SK-N-SH treated with all-trans-retinoic acid at 6 μM for 48 hours (cell line): ENCODE data around the gene RFFL.

Experiments used
- ATAC-seq: fragments of 200-7000 bp; cut with Tn5 transposase; 3 replicates; pipeline ENCODE4 v1.9.1; 2020; ENCODE audit warnings: mild to moderate bottlenecking, moderate library complexity
- ARNTL ChIP-seq: fragments of 450-650 bp; formaldehyde crosslinking; IDR thresholded peaks from 2 replicates; pipeline ENCODE4 v1.5.0; 2020; ENCODE audit warnings: low read depth, mild to moderate bottlenecking, moderate library complexity, borderline replicate concordance
- BACH2 ChIP-seq: fragments of 250-450 bp; sonication (Bioruptor Pico); IDR thresholded peaks from 2 replicates; pipeline ENCODE4 v1.9.0; 2021; ENCODE audit warnings: mild to moderate bottlenecking, borderline replicate concordance
- CSDC2 ChIP-seq: fragments of 250-450 bp; sonication (Bioruptor Pico); IDR thresholded peaks from 2 replicates; pipeline ENCODE4 v1.5.0; 2020; ENCODE audit warnings: mild to moderate bottlenecking, moderate library complexity
- CSRNP3 ChIP-seq: fragments of 250-450 bp; sonication (Bioruptor Pico); IDR thresholded peaks from 2 replicates; pipeline ENCODE4 v1.5.1; 2021; ENCODE audit warnings: mild to moderate bottlenecking, moderate library complexity
- ESRRG ChIP-seq: fragments of 250-450 bp; sonication (Bioruptor Pico); IDR thresholded peaks from 2 replicates; pipeline ENCODE4 v1.6.1; 2021; ENCODE audit warnings: mild to moderate bottlenecking
- GLIS3 ChIP-seq: fragments of 250-450 bp; sonication (Bioruptor Pico); IDR thresholded peaks from 2 replicates; pipeline ENCODE4 v1.5.0; 2020; ENCODE audit warnings: mild to moderate bottlenecking, moderate library complexity
- ISL1 ChIP-seq: fragments of 250-450 bp; sonication (Bioruptor Pico); IDR thresholded peaks from 2 replicates; pipeline ENCODE4 v2.1.2; 2022; ENCODE audit warnings: mild to moderate bottlenecking, moderate library complexity
- OSR1 ChIP-seq: fragments of 250-450 bp; sonication (Bioruptor Pico); IDR thresholded peaks from 2 replicates; pipeline ENCODE4 v1.8.0; 2022; ENCODE audit warnings: moderate library complexity, mild to moderate bottlenecking, inconsistent platforms
- POU6F1 ChIP-seq: fragments of 250-450 bp; sonication (Bioruptor Pico); IDR thresholded peaks from 2 replicates; pipeline ENCODE4 v1.8.0; 2021; ENCODE audit warnings: low read depth, mild to moderate bottlenecking, moderate library complexity, borderline replicate concordance
- PPARA ChIP-seq: fragments of 250-450 bp; sonication (Bioruptor Pico); IDR thresholded peaks from 2 replicates; pipeline ENCODE4 v1.5.0; 2020; ENCODE audit warnings: mild to moderate bottlenecking, borderline replicate concordance
- SNAI2 ChIP-seq: fragments of 250-450 bp; sonication (Bioruptor Pico); IDR thresholded peaks from 2 replicates; pipeline ENCODE4 v1.5.0; 2020; ENCODE audit warnings: mild to moderate bottlenecking, moderate library complexity
- TCF4 ChIP-seq: fragments of 250-450 bp; sonication (Bioruptor Pico); IDR thresholded peaks from 2 replicates; pipeline ENCODE4 v1.8.0; 2021; ENCODE audit warnings: mild to moderate bottlenecking, moderate library complexity, borderline replicate concordance
- TOX ChIP-seq: fragments of 250-450 bp; sonication (Bioruptor Pico); IDR thresholded peaks from 2 replicates; pipeline ENCODE4 v1.8.0; 2021; ENCODE audit warnings: mild to moderate bottlenecking, moderate library complexity, borderline replicate concordance
- ZFP3 ChIP-seq: fragments of 250-450 bp; sonication (Bioruptor Pico); IDR thresholded peaks from 2 replicates; pipeline ENCODE4 v1.5.0; 2020; ENCODE audit warnings: mild to moderate bottlenecking, moderate library complexity
- ZFP30 ChIP-seq: fragments of 450-650 bp; formaldehyde crosslinking; IDR thresholded peaks from 2 replicates; pipeline ENCODE4 v1.5.0; 2022; ENCODE audit warnings: mild to moderate bottlenecking, moderate library complexity
- ZNF70 ChIP-seq: fragments of 450-650 bp; formaldehyde crosslinking; IDR thresholded peaks from 2 replicates; pipeline ENCODE4 v1.5.0; 2020; ENCODE audit warnings: mild to moderate bottlenecking, moderate library complexity
- ZNF8 ChIP-seq: fragments of 450-650 bp; formaldehyde crosslinking; IDR thresholded peaks from 2 replicates; pipeline ENCODE4 v1.5.0; 2020; ENCODE audit warnings: mild to moderate bottlenecking, moderate library complexity
- TF ChIP-seq, protein P1 (sequence below): fragments of 250-450 bp; sonication (Bioruptor Pico); IDR thresholded peaks from 2 replicates; pipeline ENCODE4 v1.5.1; 2020; ENCODE audit warnings: low read depth, mild to moderate bottlenecking, moderate library complexity
- TF ChIP-seq, protein P2 (sequence below): fragments of 250-450 bp; sonication (Bioruptor Pico); IDR thresholded peaks from 2 replicates; pipeline ENCODE4 v1.5.0; 2020; ENCODE audit warnings: mild to moderate bottlenecking, moderate library complexity
- TF ChIP-seq, protein P3 (sequence below): fragments of 250-450 bp; sonication (Bioruptor Pico); IDR thresholded peaks from 2 replicates; pipeline ENCODE4 v1.8.0; 2020; ENCODE audit warnings: mild to moderate bottlenecking, moderate library complexity, borderline replicate concordance

Gene RFFL

GRCh38 chr17:35087731-35088355 is 24.3 kb upstream of the RFFL start (continued):
- TF ChIP-seq OSR1 (CRISPR knock-in tag) (no peak), TOX (CRISPR knock-in tag) (no peak), POU6F1 (CRISPR knock-in tag) (no peak), CSRNP3 (no peak), BACH2 (no peak)
- TF ChIP-seq, protein P1, sequence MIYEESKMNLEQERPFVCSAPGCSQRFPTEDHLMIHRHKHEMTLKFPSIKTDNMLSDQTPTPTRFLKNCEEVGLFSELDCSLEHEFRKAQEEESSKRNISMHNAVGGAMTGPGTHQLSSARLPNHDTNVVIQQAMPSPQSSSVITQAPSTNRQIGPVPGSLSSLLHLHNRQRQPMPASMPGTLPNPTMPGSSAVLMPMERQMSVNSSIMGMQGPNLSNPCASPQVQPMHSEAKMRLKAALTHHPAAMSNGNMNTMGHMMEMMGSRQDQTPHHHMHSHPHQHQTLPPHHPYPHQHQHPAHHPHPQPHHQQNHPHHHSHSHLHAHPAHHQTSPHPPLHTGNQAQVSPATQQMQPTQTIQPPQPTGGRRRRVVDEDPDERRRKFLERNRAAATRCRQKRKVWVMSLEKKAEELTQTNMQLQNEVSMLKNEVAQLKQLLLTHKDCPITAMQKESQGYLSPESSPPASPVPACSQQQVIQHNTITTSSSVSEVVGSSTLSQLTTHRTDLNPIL: no peak

- TF ChIP-seq ZFP3 (CRISPR knock-in tag): no peak
- ATAC-seq: no peak
These were observed 23.5 kb upstream of the RFFL start for GRCh38 chr17:35086931-35087573.

DNA sequence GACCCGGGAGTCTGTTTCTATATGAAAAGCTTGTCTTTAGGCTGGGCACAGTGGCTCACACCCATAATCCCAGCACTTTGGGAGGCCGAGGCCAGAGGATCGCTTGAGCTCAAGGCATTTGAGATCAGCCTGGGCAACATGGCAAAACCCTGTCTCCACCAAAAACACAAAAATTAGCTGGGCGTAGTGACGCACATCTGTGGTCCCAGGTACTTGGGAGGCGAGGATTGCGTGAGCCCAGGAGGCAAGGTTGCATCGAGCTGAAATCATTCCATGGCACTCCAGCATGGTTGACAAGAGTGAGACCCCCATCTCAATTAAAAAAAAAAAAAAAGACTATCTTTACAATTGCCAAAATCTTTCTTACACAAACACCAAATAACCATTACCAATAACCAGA is 22.7 kb upstream of the RFFL start:
- no peak for TF ChIP-seq ZNF8
- TF ChIP-seq TOX (CRISPR knock-in tag): no peak
- no peak for TF ChIP-seq CSDC2 (CRISPR knock-in tag)
- TF ChIP-seq, protein P2, sequence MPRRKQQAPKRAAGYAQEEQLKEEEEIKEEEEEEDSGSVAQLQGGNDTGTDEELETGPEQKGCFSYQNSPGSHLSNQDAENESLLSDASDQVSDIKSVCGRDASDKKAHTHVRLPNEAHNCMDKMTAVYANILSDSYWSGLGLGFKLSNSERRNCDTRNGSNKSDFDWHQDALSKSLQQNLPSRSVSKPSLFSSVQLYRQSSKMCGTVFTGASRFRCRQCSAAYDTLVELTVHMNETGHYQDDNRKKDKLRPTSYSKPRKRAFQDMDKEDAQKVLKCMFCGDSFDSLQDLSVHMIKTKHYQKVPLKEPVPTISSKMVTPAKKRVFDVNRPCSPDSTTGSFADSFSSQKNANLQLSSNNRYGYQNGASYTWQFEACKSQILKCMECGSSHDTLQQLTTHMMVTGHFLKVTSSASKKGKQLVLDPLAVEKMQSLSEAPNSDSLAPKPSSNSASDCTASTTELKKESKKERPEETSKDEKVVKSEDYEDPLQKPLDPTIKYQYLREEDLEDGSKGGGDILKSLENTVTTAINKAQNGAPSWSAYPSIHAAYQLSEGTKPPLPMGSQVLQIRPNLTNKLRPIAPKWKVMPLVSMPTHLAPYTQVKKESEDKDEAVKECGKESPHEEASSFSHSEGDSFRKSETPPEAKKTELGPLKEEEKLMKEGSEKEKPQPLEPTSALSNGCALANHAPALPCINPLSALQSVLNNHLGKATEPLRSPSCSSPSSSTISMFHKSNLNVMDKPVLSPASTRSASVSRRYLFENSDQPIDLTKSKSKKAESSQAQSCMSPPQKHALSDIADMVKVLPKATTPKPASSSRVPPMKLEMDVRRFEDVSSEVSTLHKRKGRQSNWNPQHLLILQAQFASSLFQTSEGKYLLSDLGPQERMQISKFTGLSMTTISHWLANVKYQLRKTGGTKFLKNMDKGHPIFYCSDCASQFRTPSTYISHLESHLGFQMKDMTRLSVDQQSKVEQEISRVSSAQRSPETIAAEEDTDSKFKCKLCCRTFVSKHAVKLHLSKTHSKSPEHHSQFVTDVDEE (CRISPR knock-in tag): no peak
- no peak for TF ChIP-seq SNAI2 (CRISPR knock-in tag)
- no peak for TF ChIP-seq ZFP30 (CRISPR knock-in tag)
- no peak for TF ChIP-seq OSR1 (CRISPR knock-in tag)
- TF ChIP-seq ZNF70: no peak
- no peak for TF ChIP-seq ARNTL (CRISPR knock-in tag)
- no peak for TF ChIP-seq BACH2
- TF ChIP-seq POU6F1 (CRISPR knock-in tag): no peak
- TF ChIP-seq ISL1: no peak
- TF ChIP-seq TCF4 (CRISPR knock-in tag): no peak
- no peak for ATAC-seq

- no peak for ATAC-seq
- TF ChIP-seq BACH2: no peak
- no peak for TF ChIP-seq ZFP3 (CRISPR knock-in tag)
- no peak for TF ChIP-seq GLIS3 (CRISPR knock-in tag)
- TF ChIP-seq OSR1 (CRISPR knock-in tag): no peak
- TF ChIP-seq ZNF8: no peak
- TF ChIP-seq TOX (CRISPR knock-in tag): no peak
- no peak for TF ChIP-seq POU6F1 (CRISPR knock-in tag)
- TF ChIP-seq, protein P3, sequence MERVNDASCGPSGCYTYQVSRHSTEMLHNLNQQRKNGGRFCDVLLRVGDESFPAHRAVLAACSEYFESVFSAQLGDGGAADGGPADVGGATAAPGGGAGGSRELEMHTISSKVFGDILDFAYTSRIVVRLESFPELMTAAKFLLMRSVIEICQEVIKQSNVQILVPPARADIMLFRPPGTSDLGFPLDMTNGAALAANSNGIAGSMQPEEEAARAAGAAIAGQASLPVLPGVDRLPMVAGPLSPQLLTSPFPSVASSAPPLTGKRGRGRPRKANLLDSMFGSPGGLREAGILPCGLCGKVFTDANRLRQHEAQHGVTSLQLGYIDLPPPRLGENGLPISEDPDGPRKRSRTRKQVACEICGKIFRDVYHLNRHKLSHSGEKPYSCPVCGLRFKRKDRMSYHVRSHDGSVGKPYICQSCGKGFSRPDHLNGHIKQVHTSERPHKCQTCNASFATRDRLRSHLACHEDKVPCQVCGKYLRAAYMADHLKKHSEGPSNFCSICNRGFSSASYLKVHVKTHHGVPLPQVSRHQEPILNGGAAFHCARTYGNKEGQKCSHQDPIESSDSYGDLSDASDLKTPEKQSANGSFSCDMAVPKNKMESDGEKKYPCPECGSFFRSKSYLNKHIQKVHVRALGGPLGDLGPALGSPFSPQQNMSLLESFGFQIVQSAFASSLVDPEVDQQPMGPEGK (CRISPR knock-in tag): no peak
- no peak for TF ChIP-seq ESRRG (CRISPR knock-in tag)
- no peak for TF ChIP-seq ZFP30 (CRISPR knock-in tag)
- TF ChIP-seq PPARA (CRISPR knock-in tag): no peak
These were observed 21.5 kb upstream of the RFFL start for GRCh38 chr17:35084987-35085386.
